ENCODE measurements around the gene CCDC78. TPM values are rescaled to one million over a fixed set of nuclear protein-coding genes. Genes with fewer than 3 reads are reported as not detected.
A peak's percentile ranks its signal among the peaks of the same experiment; 100 is the strongest.

CCDC78 gene
- total and polyA plus RNA-seq, 2 experiments from 2014 or later = 10.5 to 12.6 TPM

GRCh38 chr16:694187-694862 is 31.9 kb downstream of the CCDC78 start:
- H3K79me2 ChIP-seq (replicated peaks; ENCODE audit: insufficient read depth) = no peaks in the 10 kb centered on the region; the same call in 1 of the 2 replicates
- 0 out of 2 replicates have a peak, but pooled peaks cover 3% of the 10 kb centered on the region for H3F3A ChIP-seq (replicated peaks; ENCODE audit: low read depth)
- H3K9me2 ChIP-seq (ENCODE audit: insufficient read depth) = no peaks in the 10 kb centered on the region
- no peaks in the 10 kb centered on the region for H3K36me3 Mint-ChIP-seq (ENCODE audit: low read depth)
- peak overlapping the region; percentile 75 for H3K4me3 Mint-ChIP-seq
- H3K9me3 Mint-ChIP-seq = no peaks in the 10 kb centered on the region; the same call in 1 of the 3 replicates
- DNase-seq (ENCODE audit: low spot score) = peak; percentile 68
- no peaks in the 10 kb centered on the region; the same call in 1 of the 2 replicates for H4K20me1 ChIP-seq (replicated peaks; ENCODE audit: insufficient read depth)
- H3K27me3 ChIP-seq (ENCODE audit: insufficient read depth) = peaks cover 74% of the 10 kb centered on the region
- H3K4me2 ChIP-seq = peak overlapping the region; percentile 85
- TF ChIP-seq EZH2 (IDR thresholded peaks at IDR 0.05; ENCODE audit: low read depth, unreplicated experiment) = peak; percentile 44
- TF ChIP-seq CREB1 (CRISPR knock-in tag; IDR thresholded peaks at IDR 0.05; ENCODE audit: low read depth) = no peak
- no peaks in the 10 kb centered on the region; the same call in 1 of the 2 replicates for H3K4me1 ChIP-seq (ENCODE audit: insufficient read depth)
- peaks cover 3% of the 10 kb centered on the region; the same call in 2 of the 3 replicates for H3K4me1 Mint-ChIP-seq
- H3K4me3 ChIP-seq = peak overlapping the region; percentile 68
- H3K36me3 ChIP-seq (ENCODE audit: insufficient read depth) = no peaks in the 10 kb centered on the region
- no peak overlapping the region for H3K27ac ChIP-seq (ENCODE audit: low read depth)
- no peak overlapping the region for H2AFZ ChIP-seq
- H3K27me3 Mint-ChIP-seq (ENCODE audit: insufficient read depth, low read depth, poor library complexity) = peaks cover 52% of the 10 kb centered on the region
- no peak overlapping the region for H3K27ac Mint-ChIP-seq
- peak; percentile 20 for ATAC-seq

DNA sequence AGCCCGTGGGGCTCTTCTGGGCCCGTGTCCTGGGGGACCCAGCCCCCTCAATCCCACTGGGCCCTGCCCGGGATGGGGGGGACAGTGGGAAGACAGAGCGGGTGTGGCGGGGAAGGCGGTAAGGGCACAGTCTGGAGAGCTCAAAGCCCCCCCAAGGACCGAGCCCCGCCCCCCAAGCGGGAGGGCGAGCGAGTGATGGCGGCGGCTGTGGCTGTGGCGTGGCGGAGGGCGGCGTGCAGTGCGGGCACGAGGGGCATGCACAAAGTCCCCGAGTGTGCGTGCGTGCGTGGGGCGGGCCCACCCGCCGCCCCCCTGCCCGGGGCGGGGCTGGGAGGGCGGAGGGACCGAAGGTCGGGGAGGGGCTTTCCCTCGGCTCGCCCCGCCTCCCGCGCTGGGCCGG is 32.5 kb downstream of the CCDC78 start:
- peak; percentile 1; the same call in 2 of the 3 replicates for ATAC-seq
- H3K27me3 ChIP-seq (ENCODE audit: insufficient read depth) = peaks cover 68% of the 10 kb centered on the region

More for the DNA sequence above, 32.5 kb downstream of the CCDC78 start:
- H3K36me3 Mint-ChIP-seq (ENCODE audit: low read depth) = no peaks in the 10 kb centered on the region
- H3K4me2 ChIP-seq = peak overlapping the region; percentile 85
- H3K9me2 ChIP-seq (ENCODE audit: insufficient read depth) = no peaks in the 10 kb centered on the region
- no peak overlapping the region for H2AFZ ChIP-seq
- H3K4me1 ChIP-seq (ENCODE audit: insufficient read depth) = no peaks in the 10 kb centered on the region; the same call in 1 of the 2 replicates
- H3K27ac Mint-ChIP-seq = no peak overlapping the region
- TF ChIP-seq ZNF331 (CRISPR knock-in tag; IDR thresholded peaks at IDR 0.05; ENCODE audit: low read depth) = no peak
- no peak for TF ChIP-seq ZNF114 (CRISPR knock-in tag; IDR thresholded peaks at IDR 0.05)
- TF ChIP-seq NANOG (IDR thresholded peaks at IDR 0.05; ENCODE audit: borderline replicate concordance) = no peak
- no peak for TF ChIP-seq EZH2phosphoT487 (IDR thresholded peaks at IDR 0.05; ENCODE audit: unreplicated experiment)
- TF ChIP-seq, protein P1, sequence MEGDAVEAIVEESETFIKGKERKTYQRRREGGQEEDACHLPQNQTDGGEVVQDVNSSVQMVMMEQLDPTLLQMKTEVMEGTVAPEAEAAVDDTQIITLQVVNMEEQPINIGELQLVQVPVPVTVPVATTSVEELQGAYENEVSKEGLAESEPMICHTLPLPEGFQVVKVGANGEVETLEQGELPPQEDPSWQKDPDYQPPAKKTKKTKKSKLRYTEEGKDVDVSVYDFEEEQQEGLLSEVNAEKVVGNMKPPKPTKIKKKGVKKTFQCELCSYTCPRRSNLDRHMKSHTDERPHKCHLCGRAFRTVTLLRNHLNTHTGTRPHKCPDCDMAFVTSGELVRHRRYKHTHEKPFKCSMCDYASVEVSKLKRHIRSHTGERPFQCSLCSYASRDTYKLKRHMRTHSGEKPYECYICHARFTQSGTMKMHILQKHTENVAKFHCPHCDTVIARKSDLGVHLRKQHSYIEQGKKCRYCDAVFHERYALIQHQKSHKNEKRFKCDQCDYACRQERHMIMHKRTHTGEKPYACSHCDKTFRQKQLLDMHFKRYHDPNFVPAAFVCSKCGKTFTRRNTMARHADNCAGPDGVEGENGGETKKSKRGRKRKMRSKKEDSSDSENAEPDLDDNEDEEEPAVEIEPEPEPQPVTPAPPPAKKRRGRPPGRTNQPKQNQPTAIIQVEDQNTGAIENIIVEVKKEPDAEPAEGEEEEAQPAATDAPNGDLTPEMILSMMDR (conservative IDR thresholded peaks at IDR 0.05; ENCODE audit: low read depth in 2 of 2) = no peak
- TF ChIP-seq, protein P2, sequence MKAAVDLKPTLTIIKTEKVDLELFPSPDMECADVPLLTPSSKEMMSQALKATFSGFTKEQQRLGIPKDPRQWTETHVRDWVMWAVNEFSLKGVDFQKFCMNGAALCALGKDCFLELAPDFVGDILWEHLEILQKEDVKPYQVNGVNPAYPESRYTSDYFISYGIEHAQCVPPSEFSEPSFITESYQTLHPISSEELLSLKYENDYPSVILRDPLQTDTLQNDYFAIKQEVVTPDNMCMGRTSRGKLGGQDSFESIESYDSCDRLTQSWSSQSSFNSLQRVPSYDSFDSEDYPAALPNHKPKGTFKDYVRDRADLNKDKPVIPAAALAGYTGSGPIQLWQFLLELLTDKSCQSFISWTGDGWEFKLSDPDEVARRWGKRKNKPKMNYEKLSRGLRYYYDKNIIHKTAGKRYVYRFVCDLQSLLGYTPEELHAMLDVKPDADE (IDR thresholded peaks at IDR 0.05) = no peak
- peak; percentile 14 for TF ChIP-seq EZH2 (IDR thresholded peaks at IDR 0.05; ENCODE audit: low read depth, unreplicated experiment)
- peaks cover 51% of the 10 kb centered on the region for H3K27me3 Mint-ChIP-seq (ENCODE audit: insufficient read depth, low read depth, poor library complexity)
- no peaks in the 10 kb centered on the region; the same call in 1 of the 2 replicates for H4K20me1 ChIP-seq (replicated peaks; ENCODE audit: insufficient read depth)
- DNase-seq (ENCODE audit: low spot score) = no peak
- 0 out of 2 replicates have a peak, but pooled peaks cover 3% of the 10 kb centered on the region for H3F3A ChIP-seq (replicated peaks; ENCODE audit: low read depth)
- H3K4me3 Mint-ChIP-seq = peak overlapping the region; percentile 62; the same call in 2 of the 3 replicates
- H3K36me3 ChIP-seq (ENCODE audit: insufficient read depth) = no peaks in the 10 kb centered on the region
- no peak overlapping the region for H3K27ac ChIP-seq (ENCODE audit: low read depth)
- no peaks in the 10 kb centered on the region; the same call in 1 of the 2 replicates for H3K79me2 ChIP-seq (replicated peaks; ENCODE audit: insufficient read depth)
- H3K9me3 Mint-ChIP-seq = no peaks in the 10 kb centered on the region; the same call in 1 of the 3 replicates
- peaks cover 3% of the 10 kb centered on the region; the same call in 2 of the 3 replicates for H3K4me1 Mint-ChIP-seq
- H3K4me3 ChIP-seq = peak overlapping the region; percentile 68

Measured in GM23338 (cell line).